PC-9 (cell line): ENCODE results near the gene SETBP1. TPM values are rescaled to one million over a fixed set of nuclear protein-coding genes. Genes with fewer than 3 reads are reported as not detected.

Source experiments
- BruUV-seq: library from RNA; stranded (reverse); fragments of 400-500 nt; replicated peaks from 2 replicates; lab custom pipeline; 2021; lab: Mats Ljungman, UMichigan
- CTCF ChIA-PET: fragments of 300-600 bp; sonication (Branson Sonifier 250); formaldehyde crosslinking; loops from one replicate; lab custom pipeline; 2022; ENCODE audit warnings: antibody characterized with exemption; lab: Charles Lee
- POLR2A ChIA-PET: fragments of 300-600 bp; sonication (Branson Sonifier 250); formaldehyde crosslinking; loops from one replicate; lab custom pipeline; 2022; ENCODE audit warnings: antibody characterized with exemption; ENCODE audit not compliant: unreplicated experiment; lab: Charles Lee
- DNase-seq, 2 experiments: peaks; one replicate each; pipeline versions ENCODE4 v3.0.0 to v3.0.0-alpha.2; 2015 to 2022; ENCODE audit warnings: mixed read lengths in 1 of 2
- H2AFZ ChIP-seq: fragments of 200-600 bp; sonication (generic); 2 replicates; pipeline ENCODE4 v1.8.1; 2017; ENCODE audit warnings: antibody characterized with exemption
- H3F3A ChIP-seq: fragments of 200-600 bp; sonication (generic); 2 replicates; pipeline ENCODE4 v1.8.1; 2017; ENCODE audit warnings: antibody characterized with exemption, mild to moderate bottlenecking, low read depth; ENCODE audit not compliant: insufficient read depth
- H3K27ac ChIP-seq: fragments of 200-600 bp; sonication (generic); 2 replicates; pipeline ENCODE4 v1.6.1; 2016; ENCODE audit warnings: mixed run types
- H3K27me3 ChIP-seq: fragments of 200-600 bp; sonication (generic); 2 replicates; pipeline ENCODE4 v1.6.1; 2016; ENCODE audit warnings: low read depth, mixed run types; ENCODE audit not compliant: insufficient read depth
- H3K36me3 ChIP-seq: fragments of 200-600 bp; sonication (generic); 2 replicates; pipeline ENCODE4 v1.6.1; 2016; ENCODE audit warnings: low read depth, mixed run types
- H3K4me1 ChIP-seq: fragments of 200-600 bp; sonication (generic); replicated peaks from 2 replicates; pipeline ENCODE4 v1.6.1; 2016; ENCODE audit warnings: mixed run types; ENCODE audit not compliant: insufficient read depth
- H3K4me2 ChIP-seq: fragments of 200-600 bp; sonication (generic); 2 replicates; pipeline ENCODE4 v1.6.1; 2017; ENCODE audit warnings: mixed run types
- H3K4me3 ChIP-seq: fragments of 200-600 bp; sonication (generic); 2 replicates; pipeline ENCODE4 v1.6.1; 2016; ENCODE audit warnings: mixed run types
- H3K79me2 ChIP-seq: fragments of 200-600 bp; sonication (generic); 2 replicates; pipeline ENCODE4 v1.6.1; 2017; ENCODE audit warnings: low read depth, mixed run types
- H3K9me2 ChIP-seq: fragments of 200-600 bp; sonication (generic); 2 replicates; pipeline ENCODE4 v1.8.1; 2017; ENCODE audit warnings: mild to moderate bottlenecking; ENCODE audit not compliant: insufficient read depth
- H3K9me3 ChIP-seq: fragments of 200-600 bp; sonication (generic); 2 replicates; pipeline ENCODE4 v1.8.1; 2016; ENCODE audit warnings: low read depth; ENCODE audit not compliant: insufficient read depth
- H4K20me1 ChIP-seq: fragments of 200-600 bp; sonication (generic); 2 replicates; pipeline ENCODE4 v1.8.1; 2017; ENCODE audit not compliant: insufficient read depth
- EZH2 ChIP-seq: fragments of 200-600 bp; sonication (generic); IDR thresholded peaks from 2 replicates; pipeline ENCODE4 v1.8.0; 2017; ENCODE audit warnings: antibody characterized with exemption, low read depth
- intact Hi-C: fragments of 100-400 bp; cut with micrococcal nuclease; formaldehyde crosslinking; loops from one replicate; pipeline ENCODE4 v1.10.0; 2022; ENCODE audit not compliant: unreplicated experiment
- total RNA-seq: library from RNA; stranded (reverse); gene quantifications from 2 replicates; pipeline ENCODE4 v1.2.3, GENCODE V29; 2021
- TF ChIP-seq, protein P1 (sequence below): fragments of 200-600 bp; sonication (generic); conservative IDR thresholded peaks from 2 replicates; pipeline ENCODE4 v1.6.1; 2017; ENCODE audit warnings: mixed run types, antibody characterized with exemption, mild to moderate bottlenecking, moderate library complexity

Gene SETBP1
- total RNA-seq, 1 experiment from 2014 or later, result 9.0 TPM

DNA sequence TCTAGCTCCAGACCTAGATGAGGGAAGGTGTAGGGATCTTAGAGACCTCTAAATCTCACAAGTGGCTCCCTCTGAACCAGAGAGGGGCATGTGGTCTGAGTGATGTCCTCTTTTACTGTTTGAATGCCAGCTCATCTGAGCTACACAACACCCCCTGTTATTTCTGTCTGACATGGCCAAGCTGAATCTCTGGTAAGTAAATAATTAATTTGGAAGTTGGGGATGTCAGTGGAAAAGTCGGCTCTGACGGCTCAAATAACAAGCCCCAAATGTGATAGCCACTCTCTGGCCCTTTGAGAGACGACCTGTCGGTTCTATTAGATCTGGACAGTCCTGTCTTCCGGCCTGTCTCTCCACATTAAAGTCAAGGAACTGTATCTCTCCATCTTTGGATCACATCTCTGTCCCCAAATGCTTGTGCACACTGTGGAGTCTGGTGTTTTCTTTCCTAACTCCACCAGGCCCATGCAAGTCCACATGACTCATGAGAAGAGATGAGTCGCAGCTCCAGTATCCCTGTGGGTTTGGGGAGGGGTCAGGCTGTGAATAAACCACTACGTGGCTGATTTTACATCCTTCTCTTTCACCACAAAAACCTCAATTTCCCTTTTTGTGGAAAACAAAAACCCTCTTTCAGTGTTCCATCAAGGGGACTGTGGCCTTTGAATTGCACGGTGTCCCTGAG is 52.5 kb downstream of the SETBP1 start:
- Histone ChIP-seq H4K20me1 (no peaks in the 10 kb centered on the region), H3K79me2 (peaks cover 20% of the 10 kb centered on the region), H3K4me2 (peak overlapping the region; percentile 57), H3K9me2 (no peaks in the 10 kb centered on the region), H2AFZ (no peak overlapping the region), H3K27me3 (no peaks in the 10 kb centered on the region), H3K9me3 (no peaks in the 10 kb centered on the region), H3K4me1 (peaks cover 84% of the 10 kb centered on the region), H3K36me3 (0 out of 2 replicates have a peak, but pooled peaks cover 3% of the 10 kb centered on the region), H3K4me3 (no peak overlapping the region), H3F3A (peaks cover 38% of the 10 kb centered on the region), H3K27ac (peak overlapping the region; percentile 80)
- CTCF ChIA-PET, result no interaction called here
- intact Hi-C loops, result loop anchor here (5.0 kb wide), 2 partner anchors 51 to 146 kb away; partner anchors contain the start of gene SETBP1
- TF ChIP-seq, protein P1, sequence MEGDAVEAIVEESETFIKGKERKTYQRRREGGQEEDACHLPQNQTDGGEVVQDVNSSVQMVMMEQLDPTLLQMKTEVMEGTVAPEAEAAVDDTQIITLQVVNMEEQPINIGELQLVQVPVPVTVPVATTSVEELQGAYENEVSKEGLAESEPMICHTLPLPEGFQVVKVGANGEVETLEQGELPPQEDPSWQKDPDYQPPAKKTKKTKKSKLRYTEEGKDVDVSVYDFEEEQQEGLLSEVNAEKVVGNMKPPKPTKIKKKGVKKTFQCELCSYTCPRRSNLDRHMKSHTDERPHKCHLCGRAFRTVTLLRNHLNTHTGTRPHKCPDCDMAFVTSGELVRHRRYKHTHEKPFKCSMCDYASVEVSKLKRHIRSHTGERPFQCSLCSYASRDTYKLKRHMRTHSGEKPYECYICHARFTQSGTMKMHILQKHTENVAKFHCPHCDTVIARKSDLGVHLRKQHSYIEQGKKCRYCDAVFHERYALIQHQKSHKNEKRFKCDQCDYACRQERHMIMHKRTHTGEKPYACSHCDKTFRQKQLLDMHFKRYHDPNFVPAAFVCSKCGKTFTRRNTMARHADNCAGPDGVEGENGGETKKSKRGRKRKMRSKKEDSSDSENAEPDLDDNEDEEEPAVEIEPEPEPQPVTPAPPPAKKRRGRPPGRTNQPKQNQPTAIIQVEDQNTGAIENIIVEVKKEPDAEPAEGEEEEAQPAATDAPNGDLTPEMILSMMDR, result no peak
- TF ChIP-seq EZH2, result no peak
- peak in 1 of 2 experiments; percentile 76 for DNase-seq
- no TSS peak for BruUV-seq
- POLR2A ChIA-PET, result interaction anchor here (0.5 kb wide), 1 partner anchor 78 kb away, joined by 6 read pairs; no protein-coding TSS in a partner anchor

DNA sequence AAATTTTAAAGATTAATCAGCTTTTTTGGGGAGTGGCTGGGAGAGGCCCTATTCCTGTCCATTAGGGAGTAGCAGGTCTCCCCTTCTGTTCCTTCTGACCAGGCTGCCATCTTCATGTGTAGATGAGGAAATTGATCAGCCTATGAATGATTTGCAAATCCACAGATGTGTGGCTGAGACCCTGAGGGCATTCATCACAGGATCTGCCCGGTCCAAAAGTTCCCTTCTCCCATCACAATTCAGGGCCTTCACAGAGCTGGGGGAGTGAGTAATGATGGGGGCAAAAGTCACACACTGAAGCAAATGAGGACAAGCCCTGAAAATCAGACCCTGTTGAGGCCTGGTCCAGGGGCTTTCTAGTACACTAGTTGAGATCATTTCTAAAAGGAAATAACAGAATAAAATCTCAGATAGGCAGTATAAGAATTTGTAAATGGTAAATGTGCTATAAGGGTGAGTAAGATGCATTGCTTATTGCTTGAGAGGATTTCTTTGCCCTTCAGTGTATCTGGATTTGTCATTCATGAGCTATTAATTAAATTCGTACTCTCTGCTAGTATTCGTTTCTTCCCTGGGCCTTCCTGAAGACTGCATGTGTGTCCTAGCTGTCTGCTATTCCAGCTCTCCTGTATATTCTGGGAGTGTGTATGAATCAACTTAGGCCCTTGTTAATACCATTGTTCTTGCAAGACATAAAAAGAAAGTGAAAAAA is 53.2 kb downstream of the SETBP1 start:
- CTCF ChIA-PET, result no interaction called here
- TF ChIP-seq EZH2, result no peak
- TF ChIP-seq, protein P1, result no peak
- H3K79me2 ChIP-seq, result peaks cover 20% of the 10 kb centered on the region
- POLR2A ChIA-PET, result no interaction called here
- peaks cover 82% of the 10 kb centered on the region for H3K4me1 ChIP-seq
- no TSS peak for BruUV-seq
- H3K9me3 ChIP-seq, result no peaks in the 10 kb centered on the region
- H3K36me3 ChIP-seq, result 0 out of 2 replicates have a peak, but pooled peaks cover 3% of the 10 kb centered on the region
- intact Hi-C loops, result loop anchor here (5.0 kb wide), 2 partner anchors 52 to 147 kb away; partner anchors contain the start of gene SETBP1
- no peaks in the 10 kb centered on the region for H4K20me1 ChIP-seq
- peaks cover 38% of the 10 kb centered on the region for H3F3A ChIP-seq
- H3K4me3 ChIP-seq, result no peak overlapping the region
- no peak for DNase-seq
- H3K27ac ChIP-seq, result peak overlapping the region; percentile 80
- H3K9me2 ChIP-seq, result no peaks in the 10 kb centered on the region
- no peak overlapping the region for H2AFZ ChIP-seq
- peak overlapping the region; percentile 57 for H3K4me2 ChIP-seq
- no peaks in the 10 kb centered on the region for H3K27me3 ChIP-seq

DNA sequence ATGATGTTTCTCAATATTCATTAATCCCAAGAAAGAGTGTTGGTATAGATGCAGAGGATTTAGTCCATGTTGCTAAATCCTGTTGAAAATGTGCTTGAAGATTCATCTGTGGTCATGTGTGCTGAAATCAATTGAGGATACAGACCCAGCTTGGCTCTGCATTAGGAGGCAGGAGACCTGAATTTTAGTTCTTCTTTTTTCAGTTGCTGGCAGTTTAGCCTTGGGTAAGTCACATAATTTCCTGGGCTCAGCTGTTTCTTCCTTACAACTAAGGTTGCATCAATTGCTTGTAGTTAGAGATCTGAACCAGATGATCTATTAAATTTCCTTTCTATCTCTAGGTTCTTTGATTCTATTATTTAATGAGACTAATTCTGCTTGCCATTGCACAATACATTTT is 54.4 kb downstream of the SETBP1 start:
- no peak overlapping the region for H3K27ac ChIP-seq
- no peaks in the 10 kb centered on the region for H4K20me1 ChIP-seq
- peaks cover 20% of the 10 kb centered on the region for H3K79me2 ChIP-seq
- no peak overlapping the region for H2AFZ ChIP-seq
- 0 out of 2 replicates have a peak, but pooled peaks cover 3% of the 10 kb centered on the region for H3K36me3 ChIP-seq
- no peaks in the 10 kb centered on the region for H3K9me3 ChIP-seq
- CTCF ChIA-PET, result interaction anchor here (0.6 kb wide), 1 partner anchor 52 kb away, joined by 3 read pairs; no protein-coding TSS in a partner anchor
- H3F3A ChIP-seq, result peaks cover 46% of the 10 kb centered on the region
- peaks cover 83% of the 10 kb centered on the region for H3K4me1 ChIP-seq
- no peaks in the 10 kb centered on the region for H3K9me2 ChIP-seq
- intact Hi-C loops, result no loop called here
- DNase-seq, result no peak
- H3K4me3 ChIP-seq, result no peak overlapping the region
- no peak for TF ChIP-seq EZH2
- TF ChIP-seq, protein P1, result no peak
- no peaks in the 10 kb centered on the region for H3K27me3 ChIP-seq
- POLR2A ChIA-PET, result no interaction called here
- no peak overlapping the region for H3K4me2 ChIP-seq
- BruUV-seq, result no TSS peak
